Mesendoderm (in vitro differentiated cells): ENCODE results near the gene RING1.
"Not testable (repeated sequence)": the region's sequence is repeated elsewhere in the genome, so short reads cannot be mapped to it uniquely, and the experiment has no call there.

Experiments used
- DNase-seq: peaks from one replicate; pipeline ENCODE4 v3.0.0; 2013
- H2AK5ac ChIP-seq: 2 replicates; pipeline ENCODE4 v1.6.1; 2013; ENCODE audit warnings: low read length, inconsistent platforms
- H2BK120ac ChIP-seq: 2 replicates; pipeline ENCODE4 v1.6.1; 2013; ENCODE audit warnings: low read depth, mild to moderate bottlenecking, low read length, moderate library complexity, mixed read lengths
- H2BK15ac ChIP-seq: replicated peaks from 2 replicates; pipeline ENCODE4 v1.6.1; 2013; ENCODE audit warnings: low read depth, mild to moderate bottlenecking, moderate library complexity
- H2BK5ac ChIP-seq: 2 replicates; pipeline ENCODE4 v1.6.1; 2013; ENCODE audit warnings: low read length, inconsistent platforms
- H3K18ac ChIP-seq: 2 replicates; pipeline ENCODE4 v1.6.1; 2013; ENCODE audit warnings: mild to moderate bottlenecking, low read length, mixed read lengths
- H3K23ac ChIP-seq: one replicate; pipeline ENCODE4 v1.6.1; 2013; ENCODE audit warnings: low read length
- H3K27ac ChIP-seq: 2 replicates; pipeline ENCODE4 v1.5.1; 2013; ENCODE audit warnings: low read depth, mild to moderate bottlenecking, inconsistent platforms, low read length, moderate library complexity
- H3K27me3 ChIP-seq: 2 replicates; pipeline ENCODE4 v1.6.1; 2013; ENCODE audit warnings: low read length, control low read depth, mild to moderate bottlenecking, inconsistent platforms; ENCODE audit not compliant: insufficient read depth, poor library complexity
- H3K36me3 ChIP-seq: 2 replicates; pipeline ENCODE4 v1.6.1; 2013; ENCODE audit warnings: low read length, inconsistent platforms; ENCODE audit not compliant: control insufficient read depth, insufficient read depth
- H3K4ac ChIP-seq: one replicate; pipeline ENCODE4 v1.6.1; 2013; ENCODE audit warnings: low read depth, mild to moderate bottlenecking, low read length, moderate library complexity
- H3K4me1 ChIP-seq: 2 replicates; pipeline ENCODE4 v1.6.1; 2013; ENCODE audit warnings: low read depth, low read length, inconsistent platforms; ENCODE audit not compliant: control insufficient read depth
- H3K4me2 ChIP-seq: 2 replicates; pipeline ENCODE4 v1.6.1; 2013; ENCODE audit warnings: low read length
- H3K4me3 ChIP-seq: 2 replicates; pipeline ENCODE4 v1.5.1; 2013; ENCODE audit warnings: mild to moderate bottlenecking, low read length
- H3K56ac ChIP-seq: one replicate; pipeline ENCODE4 v1.6.1; 2013; ENCODE audit warnings: low read length
- H3K79me1 ChIP-seq: 2 replicates; pipeline ENCODE4 v1.6.1; 2013; ENCODE audit warnings: low read length, inconsistent platforms
- H3K79me2 ChIP-seq: 2 replicates; pipeline ENCODE4 v1.6.1; 2013; ENCODE audit warnings: mild to moderate bottlenecking, low read length; ENCODE audit not compliant: control insufficient read depth, insufficient read depth
- H3K9ac ChIP-seq: 2 replicates; pipeline ENCODE4 v1.6.1; 2013; ENCODE audit warnings: low read length, inconsistent platforms
- H4K5ac ChIP-seq: one replicate; pipeline ENCODE4 v1.6.1; 2013; ENCODE audit warnings: low read length
- H4K8ac ChIP-seq: one replicate; pipeline ENCODE4 v1.6.1; 2013; ENCODE audit warnings: low read depth, mild to moderate bottlenecking, control low read depth, low read length, moderate library complexity
- WGBS: extraction: QIAGEN DNeasy Blood & Tissue Kit; methylation state at CpG from one replicate; pipeline ENCODE4 v1.1.7; 2013; ENCODE audit warnings: low lambda C conversion rate, missing lambda C conversion rate; ENCODE audit not compliant: insufficient coverage; ENCODE audit errors: extremely low coverage; 5-methylcytosine and 5-hydroxymethylcytosine counted together

Gene RING1

DNA sequence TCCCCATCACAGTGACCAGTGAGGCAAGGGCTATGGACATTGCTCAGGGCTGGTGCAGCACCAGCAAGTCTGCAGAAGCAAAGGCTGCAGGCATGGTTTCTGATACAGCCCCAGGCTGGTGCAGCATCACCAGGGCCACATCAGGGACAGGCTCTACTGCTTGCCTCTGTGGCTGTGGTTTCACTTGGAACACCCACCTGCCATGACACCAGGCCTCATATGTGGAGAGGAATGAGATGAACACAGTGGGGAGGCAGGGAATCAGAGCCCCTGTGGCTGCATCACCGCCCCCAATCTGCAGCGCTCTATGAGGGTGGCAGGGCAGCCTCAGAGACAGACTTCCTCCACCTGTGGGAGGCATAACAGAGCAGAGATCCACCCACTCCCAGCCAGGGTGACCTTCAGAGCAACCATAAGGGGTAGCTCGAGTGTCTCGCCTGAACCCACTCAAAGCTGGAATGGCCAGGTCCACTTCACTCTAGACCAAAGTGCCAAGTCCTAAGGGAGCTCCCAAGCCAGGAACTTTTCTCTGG lies 7.9 kb downstream of the RING1 start:
- H2AK5ac ChIP-seq, result no peak overlapping the region
- no peak overlapping the region for H3K27ac ChIP-seq
- H3K4me2 ChIP-seq, result no peak overlapping the region
- H2BK5ac ChIP-seq, result no peak overlapping the region
- no peaks in the 10 kb centered on the region for H3K79me1 ChIP-seq
- H3K36me3 ChIP-seq, result no peaks in the 10 kb centered on the region
- no peak overlapping the region for H3K4me3 ChIP-seq
- no peak overlapping the region for H2BK120ac ChIP-seq
- no peak overlapping the region for H4K8ac ChIP-seq
- H3K27me3 ChIP-seq, result peaks cover 3% of the 10 kb centered on the region
- H3K4me1 ChIP-seq, result no peaks in the 10 kb centered on the region
- no peak overlapping the region for H3K18ac ChIP-seq
- no peak overlapping the region for H2BK15ac ChIP-seq
- no peaks in the 10 kb centered on the region for H3K79me2 ChIP-seq
- no peak overlapping the region for H3K56ac ChIP-seq
- no peak overlapping the region for H4K5ac ChIP-seq
- H3K9ac ChIP-seq, result no peak overlapping the region
- no peak overlapping the region for H3K4ac ChIP-seq
- DNase-seq, result no peak
- no CpG with 5 or more reads among the region's 4 CpGs for whole genome bisulfite sequencing
- H3K23ac ChIP-seq, result no peak overlapping the region

GRCh38 chr6:33217246-33217645 lies 8.9 kb downstream of the RING1 start:
- H3K4me3 ChIP-seq, result no peak overlapping the region
- no peak overlapping the region for H3K4ac ChIP-seq
- no peak overlapping the region for H2BK120ac ChIP-seq
- no peak overlapping the region for H4K5ac ChIP-seq
- no peaks in the 10 kb centered on the region for H3K79me1 ChIP-seq
- peaks cover 3% of the 10 kb centered on the region for H3K27me3 ChIP-seq
- no peaks in the 10 kb centered on the region for H3K79me2 ChIP-seq
- no peak for DNase-seq
- no peaks in the 10 kb centered on the region for H3K4me1 ChIP-seq
- no peaks in the 10 kb centered on the region for H3K36me3 ChIP-seq
- H3K18ac ChIP-seq, result no peak overlapping the region
- no peak overlapping the region for H4K8ac ChIP-seq
- no peak overlapping the region for H3K56ac ChIP-seq
- no peak overlapping the region for H2BK5ac ChIP-seq
- H3K27ac ChIP-seq, result no peak overlapping the region
- WGBS, result no CpG with 5 or more reads among the region's 6 CpGs
- H3K23ac ChIP-seq, result no peak overlapping the region
- H2BK15ac ChIP-seq, result no peak overlapping the region
- no peak overlapping the region for H2AK5ac ChIP-seq
- no peak overlapping the region for H3K9ac ChIP-seq
- H3K4me2 ChIP-seq, result no peak overlapping the region

DNA sequence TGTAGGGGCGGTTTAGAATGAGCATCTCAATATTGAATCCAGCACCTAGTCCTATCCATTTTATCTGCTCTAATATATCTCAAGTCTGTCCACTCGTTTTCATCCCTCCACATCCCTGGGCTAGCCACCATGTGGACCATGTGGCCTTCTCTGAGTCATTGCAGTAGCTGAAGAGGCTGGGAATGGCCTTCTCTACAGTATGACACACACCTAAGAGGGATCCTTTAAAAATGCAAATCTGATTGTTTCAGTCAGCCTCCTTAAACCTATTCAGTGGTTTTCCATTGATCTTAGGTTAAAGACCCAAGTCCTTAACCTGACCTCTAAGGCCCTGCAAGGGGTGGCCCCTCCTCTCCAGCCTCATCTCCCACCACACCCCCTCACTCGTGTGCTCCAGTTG lies 9.4 kb downstream of the RING1 start:
- WGBS, result no CpG with 5 or more reads among the region's 3 CpGs
- H3K27ac ChIP-seq, result no peak overlapping the region
- H3K4me3 ChIP-seq, result no peak overlapping the region
- H3K27me3 ChIP-seq, result peaks cover 3% of the 10 kb centered on the region
- H3K36me3 ChIP-seq, result no peaks in the 10 kb centered on the region
- no peak overlapping the region for H3K56ac ChIP-seq
- no peak overlapping the region for H4K8ac ChIP-seq
- H4K5ac ChIP-seq, result no peak overlapping the region
- no peak overlapping the region for H3K9ac ChIP-seq
- H3K4me1 ChIP-seq, result no peaks in the 10 kb centered on the region
- H2BK5ac ChIP-seq, result no peak overlapping the region
- no peak for DNase-seq
- no peaks in the 10 kb centered on the region for H3K79me1 ChIP-seq
- no peaks in the 10 kb centered on the region for H3K79me2 ChIP-seq
- H3K4me2 ChIP-seq, result no peak overlapping the region
- no peak overlapping the region for H3K4ac ChIP-seq
- H2AK5ac ChIP-seq, result no peak overlapping the region
- H3K18ac ChIP-seq, result no peak overlapping the region
- H3K23ac ChIP-seq, result no peak overlapping the region
- no peak overlapping the region for H2BK15ac ChIP-seq
- H2BK120ac ChIP-seq, result no peak overlapping the region

- not testable (repeated sequence) for H3K4ac ChIP-seq, H3K23ac ChIP-seq, H3K18ac ChIP-seq, H2BK5ac ChIP-seq, H3K4me1 ChIP-seq, H2BK15ac ChIP-seq, DNase-seq, H2AK5ac ChIP-seq, H3K79me2 ChIP-seq, H2BK120ac ChIP-seq, H4K8ac ChIP-seq, H3K56ac ChIP-seq, H3K27ac ChIP-seq, H4K5ac ChIP-seq, H3K79me1 ChIP-seq, H3K4me2 ChIP-seq, H3K9ac ChIP-seq, H3K4me3 ChIP-seq, H3K36me3 ChIP-seq, H3K27me3 ChIP-seq
- no CpG with 5 or more reads among the region's 14 CpGs for WGBS
Observed at GRCh38 chr6:33226503-33227120, 18.3 kb downstream of the RING1 start.

DNA sequence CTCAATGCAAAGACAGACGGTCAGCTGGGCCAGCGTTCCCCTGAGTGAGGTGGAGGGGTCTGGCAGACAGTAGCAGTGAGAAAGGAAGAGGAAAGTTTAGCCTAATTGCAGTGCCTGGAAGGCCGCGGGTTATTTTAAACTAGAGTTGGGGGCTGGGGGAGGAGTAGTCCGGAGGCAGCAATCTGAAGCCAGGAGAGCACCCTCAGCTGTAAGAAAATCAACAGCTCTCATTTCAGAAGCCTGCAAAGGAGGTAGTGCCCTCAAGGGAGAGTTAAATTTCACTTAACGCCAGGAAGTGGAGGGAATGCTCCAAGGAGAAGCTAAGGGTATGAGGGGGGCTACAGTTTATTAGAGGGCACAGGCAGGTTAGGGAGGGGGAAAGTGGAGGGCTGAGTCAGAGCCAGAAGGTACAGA lies 26.9 kb downstream of the RING1 start:
- DNase-seq, result peak; percentile 12
- H3K9ac ChIP-seq, result no peak overlapping the region
- no peak overlapping the region for H2BK5ac ChIP-seq
- no peak overlapping the region for H3K18ac ChIP-seq
- no peaks in the 10 kb centered on the region for H3K36me3 ChIP-seq
- H3K23ac ChIP-seq, result no peak overlapping the region
- no peaks in the 10 kb centered on the region for H3K4me1 ChIP-seq
- no peak overlapping the region for H4K8ac ChIP-seq
- no peaks in the 10 kb centered on the region for H3K27me3 ChIP-seq
- H3K4me2 ChIP-seq, result no peak overlapping the region
- H3K56ac ChIP-seq, result peak overlapping the region; percentile 5
- H3K79me1 ChIP-seq, result no peaks in the 10 kb centered on the region
- no peak overlapping the region for H3K4ac ChIP-seq
- no peak overlapping the region for H4K5ac ChIP-seq
- H3K79me2 ChIP-seq, result no peaks in the 10 kb centered on the region
- no peak overlapping the region for H2BK120ac ChIP-seq
- no CpG with 5 or more reads among the region's 6 CpGs for WGBS
- no peak overlapping the region for H2BK15ac ChIP-seq
- no peak overlapping the region for H3K27ac ChIP-seq
- H2AK5ac ChIP-seq, result no peak overlapping the region
- no peak overlapping the region for H3K4me3 ChIP-seq

DNA sequence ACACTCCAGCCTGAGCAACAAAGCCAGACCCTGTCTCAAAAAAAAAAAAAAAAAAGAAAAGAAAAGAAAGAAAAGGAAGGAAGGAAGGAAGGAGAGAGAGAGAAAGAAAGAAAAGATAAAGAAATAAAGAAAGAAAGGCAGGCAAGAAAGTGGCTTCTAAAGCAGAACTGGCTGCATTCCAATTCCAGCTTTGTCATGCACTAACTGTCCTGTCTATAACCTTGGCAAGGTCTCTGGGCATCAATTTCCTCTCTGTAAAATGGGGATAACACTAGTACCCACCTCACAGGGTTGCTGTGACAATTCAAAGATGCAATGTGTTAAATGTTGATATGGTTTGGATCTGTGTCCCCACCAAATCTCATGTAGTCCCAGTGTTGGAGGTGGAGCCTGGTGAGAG lies 28.0 kb downstream of the RING1 start:
- DNase-seq, result no peak
- Histone ChIP-seq H3K27me3 (no peaks in the 10 kb centered on the region), H3K56ac (no peak overlapping the region)

More for the DNA sequence above, 28.0 kb downstream of the RING1 start:
- H3K4me2 ChIP-seq, result no peak overlapping the region
- H2AK5ac ChIP-seq, result no peak overlapping the region
- no peak overlapping the region for H3K27ac ChIP-seq
- no peak overlapping the region for H3K4ac ChIP-seq
- H3K36me3 ChIP-seq, result no peaks in the 10 kb centered on the region
- H2BK15ac ChIP-seq, result no peak overlapping the region
- H3K79me2 ChIP-seq, result no peaks in the 10 kb centered on the region
- H4K5ac ChIP-seq, result no peak overlapping the region
- H4K8ac ChIP-seq, result no peak overlapping the region
- no peaks in the 10 kb centered on the region for H3K79me1 ChIP-seq
- no peak overlapping the region for H2BK5ac ChIP-seq
- H3K18ac ChIP-seq, result no peak overlapping the region
- H3K4me3 ChIP-seq, result no peak overlapping the region
- no peaks in the 10 kb centered on the region for H3K4me1 ChIP-seq
- H3K23ac ChIP-seq, result no peak overlapping the region
- no peak overlapping the region for H2BK120ac ChIP-seq
- no peak overlapping the region for H3K9ac ChIP-seq
